Esophagus muscularis mucosa (tissue), 3 donors: Measurements from ENCODE around the gene CFAP74.

Source experiments
- POLR2A ChIP-seq: fragments of 450-650 bp; IDR thresholded peaks from one replicate; pipeline ENCODE4 v1.6.1; 2017; ENCODE audit warnings: antibody characterized with exemption, moderate library complexity, mild to moderate bottlenecking, low read depth
- POLR2AphosphoS5 ChIP-seq, 2 donors: sonication (generic); formaldehyde crosslinking; IDR thresholded peaks; one replicate each; pipeline ENCODE4 v1.6.1; 2017; ENCODE audit warnings: antibody characterized with exemption in 2 of 2
- TF ChIP-seq, protein P1 (sequence below), 3 experiments: fragments of 200-600 bp in 2 of 3; fragments of 450-650 bp in 1 of 3; sonication (generic) in 2 of 3; IDR thresholded peaks; one replicate each; pipeline ENCODE4 v1.5.1; 2017 to 2019; ENCODE audit warnings: antibody characterized with exemption in 3 of 3, mild to moderate bottlenecking in 2 of 3, moderate library complexity in 1 of 3

DNA sequence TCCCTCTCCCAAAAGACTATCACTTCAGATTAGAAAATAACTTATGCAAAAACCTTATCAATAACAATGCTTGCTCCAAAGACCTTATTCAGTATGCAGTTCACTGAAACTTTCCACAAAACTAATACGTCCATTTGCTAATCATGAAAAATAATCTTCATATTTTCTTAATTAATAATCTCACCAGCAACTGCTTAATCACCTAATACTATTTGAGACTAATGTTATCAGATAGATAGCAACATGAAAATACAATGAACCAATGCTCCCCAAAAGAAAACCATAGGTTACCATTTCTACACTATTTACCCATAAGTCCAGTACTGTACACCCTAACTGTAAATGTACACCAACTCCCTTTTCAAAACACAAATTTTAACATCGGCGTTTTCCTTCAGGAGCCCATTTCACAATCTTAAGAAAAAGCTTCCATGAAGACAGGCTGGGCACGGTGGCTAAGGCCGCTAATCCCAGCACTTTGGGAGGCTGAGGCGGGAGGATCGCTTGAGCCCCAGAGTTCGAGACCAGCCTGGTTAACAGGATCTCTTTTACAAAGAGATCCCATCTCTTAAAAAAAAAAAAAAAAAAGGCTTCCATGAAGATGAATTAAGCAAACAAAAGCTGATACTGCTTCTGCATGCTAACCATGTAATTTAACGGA lies 114.4 kb downstream of the CFAP74 start:
- TF ChIP-seq, protein P1, sequence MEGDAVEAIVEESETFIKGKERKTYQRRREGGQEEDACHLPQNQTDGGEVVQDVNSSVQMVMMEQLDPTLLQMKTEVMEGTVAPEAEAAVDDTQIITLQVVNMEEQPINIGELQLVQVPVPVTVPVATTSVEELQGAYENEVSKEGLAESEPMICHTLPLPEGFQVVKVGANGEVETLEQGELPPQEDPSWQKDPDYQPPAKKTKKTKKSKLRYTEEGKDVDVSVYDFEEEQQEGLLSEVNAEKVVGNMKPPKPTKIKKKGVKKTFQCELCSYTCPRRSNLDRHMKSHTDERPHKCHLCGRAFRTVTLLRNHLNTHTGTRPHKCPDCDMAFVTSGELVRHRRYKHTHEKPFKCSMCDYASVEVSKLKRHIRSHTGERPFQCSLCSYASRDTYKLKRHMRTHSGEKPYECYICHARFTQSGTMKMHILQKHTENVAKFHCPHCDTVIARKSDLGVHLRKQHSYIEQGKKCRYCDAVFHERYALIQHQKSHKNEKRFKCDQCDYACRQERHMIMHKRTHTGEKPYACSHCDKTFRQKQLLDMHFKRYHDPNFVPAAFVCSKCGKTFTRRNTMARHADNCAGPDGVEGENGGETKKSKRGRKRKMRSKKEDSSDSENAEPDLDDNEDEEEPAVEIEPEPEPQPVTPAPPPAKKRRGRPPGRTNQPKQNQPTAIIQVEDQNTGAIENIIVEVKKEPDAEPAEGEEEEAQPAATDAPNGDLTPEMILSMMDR (IDR thresholded peaks at IDR 0.05), result no peak
- TF ChIP-seq POLR2AphosphoS5 (IDR thresholded peaks at IDR 0.05) (no peak), POLR2A (no peak)
